ENCODE results near the gene H2BK1. TPM values are rescaled to one million over a fixed set of nuclear protein-coding genes. Genes with fewer than 3 reads are reported as not detected.

Gene H2BK1
- total and polyA plus RNA-seq, 11 donors = not detected

DNA sequence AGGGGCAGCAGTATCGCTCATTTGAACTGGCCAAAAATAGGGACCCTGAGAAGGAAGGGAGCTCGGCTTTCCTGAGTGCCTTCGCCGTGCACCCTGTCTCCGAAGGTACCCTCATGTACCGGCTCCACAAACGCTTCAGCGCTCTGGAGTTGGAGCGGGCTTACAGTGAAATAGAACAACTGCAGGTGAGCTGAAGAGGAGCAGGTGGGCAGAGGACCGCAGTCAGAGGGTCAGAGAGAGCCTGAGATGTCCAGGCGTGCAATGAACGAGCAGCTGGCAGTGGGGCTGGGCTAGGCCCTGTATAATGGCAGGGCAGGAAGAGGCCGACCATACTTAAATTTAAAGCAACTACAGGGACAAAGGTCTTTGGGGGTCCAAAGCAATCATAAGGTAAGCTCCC is 26.1 kb upstream of the H2BK1 start:
- DNase-seq (no peak), ATAC-seq (no peak)
- H3K27me3 ChIP-seq = no peaks in the 10 kb centered on the region
- TF ChIP-seq, protein P1, sequence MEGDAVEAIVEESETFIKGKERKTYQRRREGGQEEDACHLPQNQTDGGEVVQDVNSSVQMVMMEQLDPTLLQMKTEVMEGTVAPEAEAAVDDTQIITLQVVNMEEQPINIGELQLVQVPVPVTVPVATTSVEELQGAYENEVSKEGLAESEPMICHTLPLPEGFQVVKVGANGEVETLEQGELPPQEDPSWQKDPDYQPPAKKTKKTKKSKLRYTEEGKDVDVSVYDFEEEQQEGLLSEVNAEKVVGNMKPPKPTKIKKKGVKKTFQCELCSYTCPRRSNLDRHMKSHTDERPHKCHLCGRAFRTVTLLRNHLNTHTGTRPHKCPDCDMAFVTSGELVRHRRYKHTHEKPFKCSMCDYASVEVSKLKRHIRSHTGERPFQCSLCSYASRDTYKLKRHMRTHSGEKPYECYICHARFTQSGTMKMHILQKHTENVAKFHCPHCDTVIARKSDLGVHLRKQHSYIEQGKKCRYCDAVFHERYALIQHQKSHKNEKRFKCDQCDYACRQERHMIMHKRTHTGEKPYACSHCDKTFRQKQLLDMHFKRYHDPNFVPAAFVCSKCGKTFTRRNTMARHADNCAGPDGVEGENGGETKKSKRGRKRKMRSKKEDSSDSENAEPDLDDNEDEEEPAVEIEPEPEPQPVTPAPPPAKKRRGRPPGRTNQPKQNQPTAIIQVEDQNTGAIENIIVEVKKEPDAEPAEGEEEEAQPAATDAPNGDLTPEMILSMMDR (IDR thresholded peaks at IDR 0.05) = no peak
- TF ChIP-seq POLR2A (IDR thresholded peaks at IDR 0.05) = no peak
- no peaks in the 10 kb centered on the region for H3K9me3 ChIP-seq
- WGBS, 4 donors = 85 to 90% (median 89%) methylated on average over 13 of the region's 13 CpGs
- intact Hi-C loops (cut with DNase I) = no loop called here
- peaks cover 0 to 48% (median 21%) of the 10 kb centered on the region in 12 donors for H3K4me1 ChIP-seq
- no peak overlapping the region for H3K4me3 ChIP-seq
- H3K27ac ChIP-seq = no peak overlapping the region
- H3K36me3 ChIP-seq = peaks cover 0 to 73% (median 62%) of the 10 kb centered on the region in 9 donors

DNA sequence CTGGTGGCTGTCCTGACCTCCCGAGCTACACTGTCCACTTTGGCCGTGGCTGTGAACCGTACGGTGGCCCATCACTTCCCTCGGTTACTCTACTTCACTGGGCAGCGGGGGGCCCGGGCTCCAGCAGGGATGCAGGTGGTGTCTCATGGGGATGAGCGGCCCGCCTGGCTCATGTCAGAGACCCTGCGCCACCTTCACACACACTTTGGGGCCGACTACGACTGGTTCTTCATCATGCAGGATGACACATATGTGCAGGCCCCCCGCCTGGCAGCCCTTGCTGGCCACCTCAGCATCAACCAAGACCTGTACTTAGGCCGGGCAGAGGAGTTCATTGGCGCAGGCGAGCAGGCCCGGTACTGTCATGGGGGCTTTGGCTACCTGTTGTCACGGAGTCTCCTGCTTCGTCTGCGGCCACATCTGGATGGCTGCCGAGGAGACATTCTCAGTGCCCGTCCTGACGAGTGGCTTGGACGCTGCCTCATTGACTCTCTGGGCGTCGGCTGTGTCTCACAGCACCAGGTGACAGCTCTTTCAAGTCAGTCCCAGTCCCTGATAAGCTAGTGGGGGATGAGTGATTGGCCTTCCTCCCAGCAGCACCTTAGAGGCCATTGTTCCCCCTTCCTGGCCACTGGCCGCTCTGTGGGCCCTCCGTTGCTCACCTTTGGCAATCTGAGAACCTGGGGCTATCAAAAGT is 25.0 kb upstream of the H2BK1 start:
- TF ChIP-seq POLR2A (IDR thresholded peaks at IDR 0.05) = no peak
- TF ChIP-seq, protein P1 (IDR thresholded peaks at IDR 0.05) = no peak
- DNase-seq (no peak), ATAC-seq (no peak)
- Histone ChIP-seq H3K4me1 (peaks cover 0 to 44% (median 22%) of the 10 kb centered on the region in 12 donors), H3K27ac (no peak overlapping the region), H3K27me3 (no peaks in the 10 kb centered on the region), H3K4me3 (no peak overlapping the region), H3K9me3 (no peaks in the 10 kb centered on the region), H3K36me3 (peaks cover 0 to 62% (median 53%) of the 10 kb centered on the region in 9 donors)
- 84 to 87% (median 86%) methylated on average over 18 to 28 of the region's 28 CpGs for WGBS, 4 donors
- intact Hi-C loops (cut with DNase I) = no loop called here

DNA sequence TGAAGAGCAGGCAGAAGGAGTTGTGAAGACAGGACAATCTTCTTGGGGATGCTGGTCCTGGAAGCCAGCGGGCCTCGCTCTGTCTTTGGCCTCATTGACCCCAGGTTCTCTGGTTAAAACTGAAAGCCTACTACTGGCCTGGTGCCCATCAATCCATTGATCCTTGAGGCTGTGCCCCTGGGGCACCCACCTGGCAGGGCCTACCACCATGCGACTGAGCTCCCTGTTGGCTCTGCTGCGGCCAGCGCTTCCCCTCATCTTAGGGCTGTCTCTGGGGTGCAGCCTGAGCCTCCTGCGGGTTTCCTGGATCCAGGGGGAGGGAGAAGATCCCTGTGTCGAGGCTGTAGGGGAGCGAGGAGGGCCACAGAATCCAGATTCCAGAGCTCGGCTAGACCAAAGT is 23.5 kb upstream of the H2BK1 start:
- DNase-seq (no peak), ATAC-seq (no peak)
- peaks cover 0 to 38% (median 21%) of the 10 kb centered on the region in 12 donors for H3K4me1 ChIP-seq
- 77 to 86% (median 81%) methylated on average over 8 to 9 of the region's 9 CpGs for WGBS, 4 donors
- H3K27me3 ChIP-seq = no peaks in the 10 kb centered on the region
- intact Hi-C loops (cut with DNase I) = loop anchor here in 2 of 10 donors (2.0 to 5.0 kb wide), 2 partner anchors 47 to 62 kb away; partner anchors contain the start of gene ASB10 (in 1 of the 2)
- H3K4me3 ChIP-seq = peak overlapping the region in 9 of 12 donors; percentile 85 to 98 (median 94)
- peaks cover 0 to 48% (median 38%) of the 10 kb centered on the region in 9 donors for H3K36me3 ChIP-seq
- H3K9me3 ChIP-seq = no peaks in the 10 kb centered on the region
- H3K27ac ChIP-seq = peak overlapping the region in 5 of 12 donors; percentile 86 to 90 (median 88)
- no peak for TF ChIP-seq POLR2A (IDR thresholded peaks at IDR 0.05)
- TF ChIP-seq, protein P1 (IDR thresholded peaks at IDR 0.05) = no peak

DNA sequence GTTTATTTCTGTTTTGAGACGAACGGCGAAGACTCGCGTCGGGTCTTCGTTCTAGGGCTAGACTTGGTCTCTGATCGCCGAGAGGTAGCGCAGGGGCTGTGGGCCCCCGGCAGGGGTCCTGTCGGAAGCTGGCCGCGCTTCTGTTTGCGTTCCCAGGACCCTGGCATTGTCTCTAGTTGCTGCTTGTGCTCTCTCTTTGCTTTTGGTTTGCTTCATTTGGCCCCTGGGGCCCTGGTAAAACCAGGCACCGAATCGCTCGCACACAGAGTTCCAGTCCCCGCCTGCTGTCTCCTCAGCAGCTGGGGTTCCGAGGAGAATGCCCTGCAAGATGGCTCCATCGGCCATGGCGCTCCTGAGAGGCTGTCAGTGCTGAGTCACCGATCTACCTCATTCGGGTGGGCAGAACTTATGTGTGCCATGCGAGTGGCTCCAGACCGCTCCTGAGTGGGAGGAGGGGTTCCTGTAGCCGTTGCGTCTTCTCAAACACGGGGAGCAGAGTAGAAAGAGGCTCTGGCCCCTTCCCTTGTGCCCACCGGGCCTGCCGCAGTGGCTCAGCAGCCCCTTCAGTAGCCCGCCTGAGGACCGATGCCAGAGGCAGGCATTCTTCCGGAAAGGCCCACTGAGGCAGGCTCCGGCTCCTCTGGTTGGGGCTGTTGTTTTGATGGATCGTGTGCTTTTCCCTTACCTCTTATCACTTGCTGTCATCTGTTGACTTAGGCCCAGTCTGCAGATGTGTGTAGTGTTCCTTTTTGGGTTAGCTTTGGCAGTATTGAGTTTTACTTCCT is 22.8 kb upstream of the H2BK1 start:
- DNase-seq = peak in 2 of 5 donors; percentile 43 to 69

More for the DNA sequence above, 22.8 kb upstream of the H2BK1 start:
- intact Hi-C loops (cut with DNase I) = loop anchor here in 2 of 10 donors (2.0 to 5.0 kb wide), 2 partner anchors 46 to 61 kb away; partner anchors contain the start of gene ASB10 (in 1 of the 2)
- Histone ChIP-seq H3K27ac (peak overlapping the region; percentile 59 to 90 (median 86)), H3K9me3 (no peaks in the 10 kb centered on the region), H3K4me3 (peak overlapping the region; percentile 85 to 98 (median 96)), H3K27me3 (no peaks in the 10 kb centered on the region), H3K36me3 (peaks cover 0 to 41% (median 32%) of the 10 kb centered on the region in 9 donors), H3K4me1 (peaks cover 0 to 38% (median 22%) of the 10 kb centered on the region in 12 donors)
- peak; percentile 28 to 70 (median 54) for ATAC-seq
- WGBS, 4 donors = 5 to 23% (median 9%) methylated on average over 12 to 36 of the region's 36 CpGs
- TF ChIP-seq, protein P1 (IDR thresholded peaks at IDR 0.05) = no peak
- no peak for TF ChIP-seq POLR2A (IDR thresholded peaks at IDR 0.05)

Measured in heart left ventricle (tissue), 16 donors.